KG1 (cell line): ENCODE results near the gene SCGB1D4.

Experiments
- DNase-seq: peaks from one replicate; lab custom pipeline; 2025; lab: John Stamatoyannopoulos, UW

SCGB1D4 gene

DNA sequence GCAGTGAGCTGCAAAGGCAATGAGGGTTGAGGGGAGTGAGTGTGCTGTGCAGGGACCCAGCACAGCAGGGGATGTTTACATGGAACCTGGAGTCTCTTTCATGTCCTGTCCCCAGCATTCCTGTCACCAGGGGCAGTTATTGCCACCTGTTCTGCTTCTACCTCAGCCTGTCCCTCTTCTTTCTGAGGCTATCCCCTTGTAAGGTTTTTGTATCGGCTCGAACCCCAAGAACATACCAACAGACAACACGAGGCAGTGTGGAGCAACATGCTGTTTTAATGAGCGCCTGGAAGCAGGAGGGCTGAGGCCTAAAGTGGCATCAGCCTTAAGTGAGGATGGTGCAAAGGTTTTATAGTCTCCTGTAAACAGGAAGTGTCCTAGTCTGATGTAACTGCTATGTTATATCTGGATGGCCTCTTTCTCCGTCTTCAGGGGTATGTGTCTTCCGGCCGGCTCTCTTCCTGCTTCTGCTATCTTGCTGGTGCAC, 25.0 kb downstream of the SCGB1D4 start:
- no peak for DNase-seq

DNA sequence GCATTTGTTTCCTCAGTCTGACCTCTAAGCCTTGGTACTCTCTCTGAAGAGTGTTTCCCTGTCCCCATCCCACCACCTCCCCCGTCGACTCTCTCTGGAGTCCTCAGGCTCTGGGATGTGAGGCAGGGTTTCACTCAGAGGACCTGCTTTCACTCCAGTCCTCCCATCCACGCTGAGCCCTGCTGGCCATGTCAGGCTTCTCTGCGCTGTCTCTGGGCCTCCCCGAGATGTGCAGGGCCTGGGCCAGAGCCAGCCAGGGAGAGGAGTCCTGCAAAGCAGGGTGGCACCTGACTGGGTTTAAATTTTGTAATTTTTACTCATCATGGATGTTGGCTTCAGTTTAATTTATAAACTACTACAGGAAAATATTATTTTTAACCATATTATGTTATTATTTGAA, 25.6 kb downstream of the SCGB1D4 start:
- no peak for DNase-seq

DNA sequence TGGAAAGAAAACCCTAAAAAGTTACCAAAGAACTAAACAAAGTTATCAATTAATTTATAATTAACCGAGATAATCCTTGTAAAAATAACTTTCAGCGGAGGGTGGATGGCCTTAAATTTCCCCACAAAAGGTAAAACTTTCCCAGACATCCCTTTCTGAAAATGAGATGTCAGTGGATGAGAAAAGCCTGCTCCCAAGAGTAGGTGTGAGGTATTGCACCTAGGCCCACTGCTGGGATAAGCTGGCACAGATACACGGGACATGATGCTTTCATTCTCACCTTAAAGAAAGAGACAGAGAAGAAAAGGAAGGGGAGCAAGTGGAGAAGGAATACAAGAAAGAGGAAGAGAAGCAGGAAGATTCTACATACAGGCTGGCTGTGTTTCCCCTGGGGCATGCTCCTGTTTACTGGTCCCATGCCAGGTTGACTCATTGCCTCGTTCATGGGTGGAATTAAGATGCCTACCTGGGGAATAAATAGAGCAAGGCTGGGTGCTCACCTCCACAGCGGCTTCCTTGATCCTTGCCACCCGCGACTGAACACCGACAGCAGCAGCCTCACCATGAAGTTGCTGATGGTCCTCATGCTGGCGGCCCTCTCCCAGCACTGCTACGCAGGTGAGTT, 29.1 kb downstream of the SCGB1D4 start, which contains the start of gene SCGB2A2:
SCGB2A2 (plus strand) TSS at position 505 of the 625 bp plus-strand sequence; CDS start at position 564, 59 bp downstream.
- DNase-seq, result no peak

DNA sequence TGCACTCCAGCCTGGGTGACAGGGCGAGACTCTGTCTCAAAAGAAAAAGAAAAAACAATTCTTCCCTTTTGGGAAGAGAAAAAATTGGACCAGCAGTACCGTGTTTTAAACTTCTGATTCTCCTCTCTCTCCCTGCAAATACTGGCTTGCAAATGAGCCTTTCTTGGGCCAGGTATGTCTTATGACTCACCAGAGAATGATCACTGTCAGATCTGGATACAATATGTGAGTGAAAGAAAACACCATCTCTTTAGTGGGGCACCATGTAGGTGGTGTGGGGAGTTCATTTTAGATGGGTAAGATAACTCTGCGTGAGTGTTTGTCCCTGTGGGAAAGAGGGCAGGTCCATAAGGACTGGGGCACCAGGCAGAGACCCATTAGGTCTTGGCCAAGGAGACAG, 31.3 kb downstream of the SCGB1D4 start:
- no peak for DNase-seq

DNA sequence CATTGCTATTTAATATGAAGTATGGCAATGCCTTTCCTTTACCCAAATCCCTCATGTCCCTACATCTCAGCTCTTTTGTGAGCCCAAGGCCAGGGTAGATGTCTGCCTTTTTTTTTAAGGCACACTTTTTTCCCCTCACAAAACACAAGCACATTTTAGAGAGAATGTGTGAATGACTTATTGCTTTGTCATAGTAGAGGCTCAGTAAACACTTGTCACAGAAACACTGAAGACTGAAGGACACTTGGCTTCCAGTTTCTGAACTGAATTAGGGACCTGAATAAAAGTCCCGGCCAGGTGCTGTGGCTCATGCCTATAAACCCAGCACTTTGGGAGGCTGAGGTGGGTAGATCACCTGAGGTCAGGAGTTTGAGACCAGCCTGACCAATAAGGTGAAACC, 31.8 kb downstream of the SCGB1D4 start:
- DNase-seq, result no peak

DNA sequence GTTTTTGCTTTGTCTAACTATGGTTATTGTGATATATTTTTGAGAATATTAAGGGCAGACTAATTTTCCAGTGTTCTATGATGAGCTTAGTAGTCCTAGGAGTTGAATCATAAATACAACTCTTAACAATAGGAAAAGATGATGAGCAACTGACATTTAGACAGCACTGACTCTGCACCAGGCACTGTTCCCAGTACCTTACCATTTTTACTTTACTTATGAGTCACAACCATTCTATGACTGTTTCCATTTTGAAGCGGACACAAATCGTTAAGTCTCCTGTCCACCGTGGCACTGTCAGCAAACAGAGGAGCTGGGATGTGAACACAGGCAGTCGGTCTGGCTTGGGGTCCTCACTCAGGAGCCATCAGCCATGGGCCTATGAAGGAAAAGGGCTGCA, 32.3 kb downstream of the SCGB1D4 start:
- no peak for DNase-seq

DNA sequence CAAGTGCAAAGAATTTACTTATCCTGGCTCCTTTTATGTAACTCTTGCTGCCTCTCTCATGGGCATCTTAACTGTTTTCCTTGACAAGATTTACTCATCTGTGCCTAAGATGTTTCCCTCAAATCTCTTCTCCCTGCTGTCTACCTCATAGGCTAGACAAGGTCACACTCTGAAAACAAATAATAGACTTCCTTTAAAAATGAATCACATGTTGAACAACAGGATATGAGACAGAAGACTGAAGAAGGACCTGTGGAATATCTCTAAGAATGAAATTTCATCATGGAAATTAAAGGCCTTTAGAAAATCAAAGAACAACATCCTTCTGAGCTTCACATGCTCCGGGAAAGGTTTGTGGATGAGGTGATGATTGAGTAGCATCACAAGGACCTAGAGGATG, 34.9 kb downstream of the SCGB1D4 start:
- no peak for DNase-seq

DNA sequence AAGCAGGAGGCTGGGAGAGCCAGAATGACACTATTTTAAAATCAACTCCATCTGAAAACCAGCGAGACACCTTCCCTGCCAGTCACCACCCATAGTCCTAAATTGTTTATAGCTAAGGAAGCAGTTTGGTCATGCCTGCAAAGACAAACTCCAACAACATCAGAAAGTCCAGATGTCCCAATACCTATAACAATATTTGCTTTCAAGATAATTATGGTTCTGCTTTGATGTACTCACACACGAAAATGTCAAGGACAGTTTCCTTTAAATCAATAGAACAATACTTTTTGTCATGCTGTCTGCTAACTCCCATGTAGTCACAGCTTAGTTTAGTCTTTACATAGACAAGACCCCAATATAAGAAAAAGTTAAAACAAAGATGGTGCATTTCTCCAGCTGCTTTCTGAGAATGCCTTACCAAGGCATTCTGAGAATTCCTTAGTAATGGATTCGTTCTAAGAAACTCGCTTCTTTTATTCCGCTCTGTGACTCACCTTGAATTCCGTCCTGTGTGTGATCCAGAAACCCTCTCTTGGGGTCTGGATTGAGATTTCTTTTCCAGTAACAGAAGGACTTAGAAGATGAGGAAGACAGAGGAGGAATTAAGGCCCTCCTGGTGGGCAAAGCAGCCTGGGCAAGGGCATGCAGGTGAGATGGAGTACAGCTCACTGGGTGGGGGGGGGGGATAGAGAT, 38.5 kb downstream of the SCGB1D4 start:
- no peak for DNase-seq

DNA sequence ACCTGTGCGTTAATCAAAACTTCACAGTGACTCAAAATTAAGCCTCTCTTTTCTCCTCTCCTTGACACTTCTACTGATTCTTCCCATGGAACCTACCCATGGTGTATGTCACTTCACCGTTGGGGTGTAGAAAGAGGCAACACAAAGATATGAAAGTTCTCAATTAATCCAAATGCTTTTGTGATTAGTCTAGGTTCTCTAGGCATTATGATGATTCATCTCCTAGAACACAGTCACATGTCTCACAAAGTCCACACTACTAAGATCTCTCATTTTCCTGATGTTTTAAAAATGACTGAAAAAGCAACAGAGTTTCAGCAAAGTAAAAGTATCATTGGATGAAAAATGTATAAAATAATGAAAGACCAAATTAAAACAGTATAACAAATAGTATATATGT, 42.6 kb downstream of the SCGB1D4 start:
- no peak for DNase-seq

DNA sequence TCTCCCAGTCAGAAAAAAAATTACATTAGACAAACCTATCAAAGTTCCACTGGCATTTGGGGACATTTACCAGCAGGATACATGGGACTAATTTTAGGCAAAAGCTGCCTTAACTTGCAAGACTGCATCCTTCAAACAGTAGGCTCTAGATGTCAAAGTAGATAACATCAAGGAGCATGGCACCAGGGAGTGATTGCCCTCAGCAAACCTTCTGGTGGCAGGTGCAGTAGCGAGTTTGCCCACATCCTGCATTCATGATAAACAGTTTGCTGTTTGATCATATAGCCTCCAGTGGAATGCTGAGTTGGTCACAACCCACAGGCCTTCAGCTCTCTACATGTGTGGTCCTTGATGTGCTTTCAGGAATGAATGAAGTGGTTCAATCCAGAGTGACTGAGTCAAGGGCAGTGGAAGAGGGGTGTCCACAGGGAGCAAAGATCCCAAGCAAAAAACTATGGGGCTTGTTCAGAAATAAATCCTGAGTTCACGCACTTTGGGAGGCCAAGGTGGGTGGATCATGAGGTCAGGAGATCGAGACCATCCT, 44.8 kb downstream of the SCGB1D4 start:
- DNase-seq, result no peak

DNA sequence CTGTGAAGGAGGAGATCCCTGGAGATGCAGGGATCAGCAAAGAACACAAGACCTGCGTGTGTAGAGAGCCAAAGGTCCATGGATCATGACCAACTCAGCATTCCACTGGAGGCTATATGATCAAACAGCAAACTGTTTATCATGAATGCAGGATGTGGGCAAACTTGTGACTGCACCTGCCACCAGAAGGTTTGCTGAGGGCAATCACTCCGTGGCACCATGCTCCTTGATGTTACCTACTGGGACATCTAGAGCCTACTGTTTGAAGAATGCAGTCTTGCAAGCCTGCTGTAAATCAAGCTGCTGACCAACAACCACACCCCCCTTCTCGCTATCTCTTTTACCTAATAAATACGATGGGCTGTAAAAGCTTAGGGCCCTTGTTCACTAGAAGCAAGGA, 47.2 kb downstream of the SCGB1D4 start:
- DNase-seq, result no peak
